ENCODE measurements around the gene BCL2L1. TPM values are rescaled to one million over a fixed set of nuclear protein-coding genes. Genes with fewer than 3 reads are reported as not detected.

The BCL2L1 gene
- total RNA-seq, 1 donor from 2014 or later = 38.1 TPM

DNA sequence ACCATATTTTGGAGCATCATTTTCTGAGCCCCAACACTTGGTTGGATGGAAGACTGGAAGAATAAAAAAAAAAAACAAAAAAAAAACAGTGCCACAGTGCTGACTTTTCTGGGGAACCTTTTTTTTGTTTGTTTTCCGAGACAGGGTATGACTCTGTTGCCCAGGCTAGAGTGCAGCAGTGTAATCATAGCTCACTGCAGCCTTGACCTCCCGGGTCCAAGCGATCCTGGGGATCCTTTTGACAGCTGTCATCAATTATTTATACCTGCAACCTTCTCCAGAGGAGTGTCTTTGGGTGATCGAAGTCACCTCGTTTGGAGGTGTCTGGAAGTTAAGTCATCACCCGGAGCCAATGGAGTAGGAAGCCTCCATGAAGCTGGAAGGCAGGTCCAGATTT is 8.7 kb upstream of the BCL2L1 start:
- no peak for DNase-seq (ENCODE audit: low read depth in 2 of 2)

- peak; percentile 93 to 98 for DNase-seq (ENCODE audit: low read depth in 2 of 2)
Observed at GRCh38 chr20:31723319-31724078, 831 bp upstream of the BCL2L1 start.

GRCh38 chr20:31723069-31723318 is 326 bp upstream of the BCL2L1 start:
- no peak for DNase-seq (ENCODE audit: low read depth in 2 of 2)

DNA sequence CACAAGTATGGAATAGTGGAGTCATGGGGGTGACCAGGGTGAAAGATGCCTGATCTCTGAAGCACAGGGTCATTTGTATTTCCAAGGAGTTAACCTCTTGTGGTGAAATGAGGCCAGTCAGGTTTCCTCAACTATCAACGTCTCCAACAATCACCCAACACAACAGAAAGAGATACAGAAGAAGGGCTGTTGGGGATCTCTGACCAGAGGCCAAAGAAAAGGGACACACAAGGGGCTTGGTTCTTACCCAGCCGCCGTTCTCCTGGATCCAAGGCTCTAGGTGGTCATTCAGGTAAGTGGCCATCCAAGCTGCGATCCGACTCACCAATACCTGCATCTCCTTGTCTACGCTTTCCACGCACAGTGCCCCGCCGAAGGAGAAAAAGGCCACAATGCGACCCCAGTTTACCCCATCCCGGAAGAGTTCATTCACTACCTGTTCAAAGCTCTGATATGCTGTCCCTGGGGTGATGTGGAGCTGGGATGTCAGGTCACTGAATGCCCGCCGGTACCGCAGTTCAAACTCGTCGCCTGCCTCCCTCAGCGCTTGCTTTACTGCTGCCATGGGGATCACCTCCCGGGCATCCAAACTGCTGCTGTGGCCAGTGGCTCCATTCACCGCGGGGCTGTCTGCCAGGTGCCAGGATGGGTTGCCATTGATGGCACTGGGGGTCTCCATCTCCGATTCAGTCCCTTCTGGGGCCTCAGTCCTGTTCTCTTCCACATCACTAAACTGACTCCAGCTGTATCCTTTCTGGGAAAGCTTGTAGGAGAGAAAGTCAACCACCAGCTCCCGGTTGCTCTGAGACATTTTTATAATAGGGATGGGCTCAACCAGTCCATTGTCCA is 1.0 kb downstream of the BCL2L1 start:
- DNase-seq (ENCODE audit: low read depth in 2 of 2) = no peak

DNA sequence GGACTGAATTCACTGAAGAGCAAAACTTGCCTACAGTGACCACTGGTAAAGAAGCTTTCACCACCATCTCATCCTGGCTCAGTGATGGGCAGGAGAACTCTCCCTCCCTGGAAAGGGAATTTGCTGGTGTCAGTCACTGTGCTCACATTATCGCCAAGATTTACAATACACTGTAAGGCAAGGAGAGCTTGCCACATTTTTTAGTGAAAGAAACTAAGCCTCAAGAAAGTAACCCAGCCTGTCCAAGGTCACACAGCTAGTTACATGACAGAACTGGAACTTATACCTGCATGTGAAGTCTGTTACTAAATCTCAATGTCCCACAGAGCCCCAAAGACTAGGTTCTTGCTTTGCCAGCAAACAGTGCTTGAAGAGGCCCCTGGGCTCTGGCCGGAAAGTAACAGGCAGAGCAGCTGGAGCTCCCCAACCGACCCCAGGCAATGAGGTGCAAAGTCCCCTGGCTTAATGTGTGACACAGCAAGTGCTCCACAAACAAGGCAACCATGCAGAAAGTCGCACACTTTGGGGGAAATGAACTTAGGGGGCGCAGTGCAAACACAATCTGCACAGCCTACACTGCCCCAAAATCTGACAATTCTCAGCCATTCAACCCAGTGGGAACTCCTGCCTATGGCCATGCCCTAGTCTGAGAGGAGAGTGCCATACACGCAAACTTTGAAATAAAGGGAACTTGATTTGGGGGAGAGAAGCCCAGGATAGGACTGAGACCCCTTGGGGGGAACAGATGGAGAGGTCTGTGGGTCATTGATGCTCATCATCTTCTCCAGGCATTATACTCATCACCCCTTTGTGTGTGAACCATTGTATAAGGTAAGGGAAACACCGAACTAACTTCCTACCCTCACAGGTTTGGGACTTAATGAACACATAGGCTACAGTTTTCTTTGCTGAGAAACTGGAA is 1.9 kb downstream of the BCL2L1 start:
- no peak for DNase-seq (ENCODE audit: low read depth in 2 of 2)

DNA sequence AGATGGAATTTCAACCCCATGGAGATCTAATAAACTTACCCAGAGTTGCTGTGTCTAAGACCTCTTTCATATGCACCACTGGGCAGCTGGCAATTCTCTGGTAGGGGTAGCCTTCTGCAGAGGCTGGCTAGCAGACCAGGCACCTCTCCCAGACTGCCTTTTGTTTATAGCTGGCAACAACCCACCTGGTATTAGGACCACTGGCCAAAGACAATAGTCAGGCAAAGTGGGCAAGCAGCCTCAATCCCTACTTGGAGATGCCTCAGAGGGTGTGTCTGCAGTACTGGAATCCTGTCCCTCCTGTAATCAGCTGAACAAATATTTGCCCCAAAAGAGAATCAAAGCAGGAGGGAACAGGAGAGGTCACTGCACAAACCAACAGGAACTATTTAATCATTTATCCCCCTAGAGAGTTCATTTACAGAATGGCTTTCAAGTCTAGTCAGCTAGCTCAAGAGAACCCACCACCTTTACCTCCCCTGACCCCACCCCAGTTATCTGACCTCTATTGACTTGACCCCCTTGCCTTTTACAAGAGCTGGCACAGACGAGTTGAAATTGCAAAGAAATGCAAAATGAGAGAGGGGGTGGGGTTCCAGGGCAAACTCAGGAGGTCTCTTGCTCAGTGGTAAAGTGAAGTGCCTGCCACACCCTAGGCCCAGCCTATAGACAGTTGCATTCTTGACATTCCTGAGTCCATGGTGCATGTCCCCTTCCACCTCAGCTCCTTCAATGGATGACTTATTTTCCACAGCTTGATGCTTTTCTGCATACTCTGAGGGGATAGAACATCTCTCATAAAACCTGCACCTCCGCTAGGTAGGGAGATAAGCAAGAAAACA is 2.8 kb downstream of the BCL2L1 start:
- DNase-seq (ENCODE audit: low read depth in 2 of 2) = peak in 1 of 2 donors; percentile 20

GRCh38 chr20:31718952-31719643 is 3.6 kb downstream of the BCL2L1 start:
- peak in 1 of 2 donors; percentile 25 for DNase-seq (ENCODE audit: low read depth in 2 of 2)

DNA sequence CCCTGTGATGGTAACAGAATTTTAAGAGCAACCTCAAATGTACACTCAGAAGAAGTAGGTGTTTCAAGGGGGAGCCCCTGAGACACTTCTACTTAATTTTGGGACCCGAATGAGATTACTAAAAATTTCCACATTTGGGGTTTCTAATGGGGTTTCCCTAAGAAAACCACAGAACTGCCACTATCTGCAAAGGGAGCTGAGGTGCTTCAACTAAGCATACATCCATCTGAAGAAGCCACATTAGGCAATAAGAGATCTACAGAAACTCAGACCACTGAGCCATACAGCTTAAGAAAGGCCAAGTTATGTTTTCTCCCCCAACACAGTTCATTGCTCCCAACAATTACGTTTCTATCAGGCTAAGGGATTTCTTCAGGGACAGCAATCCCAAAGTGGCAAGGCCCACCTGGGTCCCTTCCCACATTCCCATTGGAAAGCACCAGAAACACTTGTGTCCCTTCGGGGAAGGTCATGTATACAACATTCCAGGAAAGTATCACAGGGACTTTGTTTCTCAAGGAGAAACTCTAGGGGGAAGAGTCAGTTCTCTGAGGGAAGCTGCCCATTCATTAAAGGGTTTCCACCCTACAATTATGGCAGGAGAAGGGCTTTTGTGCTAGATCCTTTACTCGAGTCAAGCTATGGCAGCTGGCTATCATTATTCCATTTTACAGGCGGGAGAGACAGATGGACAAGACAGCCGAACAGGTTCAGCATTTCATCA is 5.0 kb downstream of the BCL2L1 start:
- DNase-seq (ENCODE audit: low read depth in 2 of 2) = no peak

- DNase-seq (ENCODE audit: low read depth in 2 of 2) = no peak
Observed at GRCh38 chr20:31716818-31717477, 5.7 kb downstream of the BCL2L1 start.

- no peak for DNase-seq (ENCODE audit: low read depth in 2 of 2)
Observed at GRCh38 chr20:31716351-31716750, 6.3 kb downstream of the BCL2L1 start.

GRCh38 chr20:31715766-31716165 is 6.9 kb downstream of the BCL2L1 start:
- DNase-seq (ENCODE audit: low read depth in 2 of 2) = no peak

DNA sequence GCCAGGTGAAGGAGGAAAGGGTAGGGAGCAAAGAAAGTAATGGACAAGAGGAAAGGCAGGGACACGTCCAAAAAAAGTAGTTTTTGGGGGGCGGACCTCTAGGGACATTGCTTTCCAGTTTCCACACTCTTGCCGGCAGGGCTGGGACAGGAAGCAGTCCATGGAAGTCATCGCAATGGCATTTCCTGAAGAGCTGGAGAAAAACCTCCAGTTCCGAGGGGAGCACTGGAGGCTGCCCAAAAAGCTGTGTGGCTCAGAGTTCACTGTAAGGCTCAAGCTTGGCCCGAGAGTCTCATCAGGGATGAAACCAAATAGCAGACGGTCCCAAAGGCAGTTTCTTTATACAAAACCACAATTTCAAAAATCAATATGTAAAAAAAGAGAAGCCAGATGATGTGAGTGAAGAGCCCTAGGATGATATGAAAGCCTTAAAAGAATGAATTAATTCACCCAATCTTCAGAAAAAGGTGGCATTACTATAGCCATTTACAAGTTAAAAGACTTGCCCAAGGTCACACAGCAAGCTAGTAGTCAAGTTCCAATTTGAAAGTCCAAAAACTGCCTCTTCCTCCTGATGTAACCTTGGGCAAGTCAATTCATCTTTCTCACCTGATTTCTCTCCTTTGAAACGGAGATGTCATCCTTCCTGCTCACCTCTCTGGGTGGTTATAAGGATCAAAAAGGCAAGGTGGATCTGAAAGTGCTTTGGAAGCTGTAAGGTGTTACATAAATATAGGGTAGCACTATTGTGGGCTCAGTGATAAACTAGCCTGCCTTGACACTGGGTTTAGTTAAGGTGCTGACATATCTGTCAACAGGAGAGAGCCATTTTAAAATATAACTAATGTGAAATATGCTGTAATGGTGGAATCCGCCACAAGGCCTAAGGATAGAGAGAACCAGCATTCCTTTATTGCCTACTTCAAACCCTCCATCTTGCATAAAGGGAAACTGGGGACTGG is 9.1 kb downstream of the BCL2L1 start:
- peak; percentile 64 to 83 for DNase-seq (ENCODE audit: low read depth in 2 of 2)

GRCh38 chr20:31712564-31713311 is 9.9 kb downstream of the BCL2L1 start:
- DNase-seq (ENCODE audit: low read depth in 2 of 2) = peak; percentile 39 to 91

DNA sequence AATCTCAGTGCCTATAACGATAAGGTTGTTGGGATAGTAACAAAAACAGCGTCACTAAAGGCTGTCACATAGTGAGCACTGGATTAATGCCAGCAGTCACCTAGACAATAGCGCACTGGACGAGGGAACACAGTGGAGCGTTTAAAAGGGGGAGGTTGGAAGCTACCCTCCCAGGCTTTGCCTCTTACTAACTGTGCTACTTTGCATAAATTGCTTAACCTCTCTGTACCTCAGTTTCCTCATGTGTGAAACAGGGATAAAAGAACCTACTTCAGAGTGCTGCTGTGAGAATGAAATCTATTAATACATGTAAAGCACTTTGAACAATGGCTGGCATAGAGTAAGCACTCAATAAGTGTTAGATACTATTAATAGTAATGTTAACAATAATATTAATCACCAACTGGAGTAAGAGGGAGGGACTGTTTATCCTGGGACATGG is 10.5 kb downstream of the BCL2L1 start:
- DNase-seq (ENCODE audit: low read depth in 2 of 2) = peak; percentile 82 to 89

DNA sequence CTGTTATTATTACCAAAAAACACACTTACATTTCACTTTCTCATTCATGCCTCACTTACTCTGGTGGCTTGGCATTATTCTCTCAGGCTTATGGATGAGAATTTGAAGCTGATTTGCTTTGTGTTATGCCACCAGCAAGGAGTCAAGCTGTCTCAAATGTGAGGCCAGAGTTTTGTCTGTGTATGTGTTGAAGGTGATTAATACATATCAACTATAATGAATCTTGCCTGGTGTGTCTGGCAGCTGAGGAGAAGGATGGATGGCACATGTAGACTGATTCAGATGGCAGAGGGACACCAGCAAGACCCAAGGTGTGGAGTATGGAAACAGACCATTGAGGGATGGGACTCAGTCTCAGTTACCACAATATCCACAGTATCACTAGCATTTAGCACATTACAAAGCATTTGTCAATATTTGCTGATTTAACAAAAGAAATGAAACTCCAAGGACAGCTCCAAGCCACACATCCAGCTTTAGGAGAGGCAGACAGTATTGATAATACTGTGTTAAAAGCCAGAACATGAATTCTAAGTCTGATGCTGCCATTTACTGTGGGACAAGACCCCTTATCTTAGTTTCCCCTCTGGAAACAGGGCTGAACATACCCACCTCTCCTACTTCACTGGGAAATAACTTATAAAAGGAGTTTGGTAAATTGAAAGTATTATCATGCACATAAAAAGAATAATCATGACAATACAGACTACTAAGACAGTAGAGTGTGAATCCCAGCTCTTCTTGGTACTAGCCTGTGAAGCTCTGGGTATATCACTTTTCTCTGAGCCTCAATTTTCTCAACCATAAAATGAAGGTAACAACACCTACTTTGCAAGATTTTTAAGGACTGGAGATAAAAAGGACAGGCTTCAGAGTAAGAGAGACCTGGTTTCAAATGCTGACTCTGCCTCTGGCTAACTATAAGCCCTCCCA is 11.2 kb downstream of the BCL2L1 start:
- no peak for DNase-seq (ENCODE audit: low read depth in 2 of 2)
